Fibroblast of villous mesenchyme (primary cell): Measurements from ENCODE around the gene TUBA4A. TPM values are rescaled to one million over a fixed set of nuclear protein-coding genes. Genes with fewer than 3 reads are reported as not detected.

Experiments used
- DNase-seq: peaks from one replicate; pipeline ENCODE4 v3.0.0-alpha.2; 2010; ENCODE audit warnings: low read depth
- H3K4me3 ChIP-seq: 2 replicates; pipeline ENCODE4 v1.5.1; 2011; ENCODE audit warnings: low read depth, mild to moderate bottlenecking, low read length
- CTCF ChIP-seq: IDR thresholded peaks from 2 replicates; pipeline ENCODE4 v1.5.1; 2012; ENCODE audit warnings: low read depth, mild to moderate bottlenecking, low read length; ENCODE audit not compliant: insufficient read depth
- total RNA-seq: library from RNA; depleted of rRNA; stranded (reverse); fragments of >200 nt; gene quantifications from 2 replicates; pipeline ENCODE4 v1.2.3, GENCODE V29; 2012

Gene TUBA4A
- total RNA-seq, 1 donor: 27.6 TPM

GRCh38 chr2:219286436-219287115 lies 32.9 kb upstream of the TUBA4A start:
- DNase-seq: no peak
- H3K4me3 ChIP-seq: no peak overlapping the region

GRCh38 chr2:219285894-219286425 lies 32.2 kb upstream of the TUBA4A start:
- H3K4me3 ChIP-seq: no peak overlapping the region
- TF ChIP-seq CTCF: no peak
- DNase-seq: peak; percentile 70

More at GRCh38 chr2:219286436-219287115, 32.9 kb upstream of the TUBA4A start:
- TF ChIP-seq CTCF: no peak

- H3K4me3 ChIP-seq: no peak overlapping the region
- DNase-seq: no peak
- no peak for TF ChIP-seq CTCF
These were observed 31.6 kb upstream of the TUBA4A start for GRCh38 chr2:219285373-219285735.

- no peak for TF ChIP-seq CTCF
- DNase-seq: no peak
- no peak overlapping the region for H3K4me3 ChIP-seq
These were observed 31.0 kb upstream of the TUBA4A start for GRCh38 chr2:219284501-219285372.

- DNase-seq: no peak
- H3K4me3 ChIP-seq: no peak overlapping the region
- TF ChIP-seq CTCF: no peak
These were observed 29.3 kb upstream of the TUBA4A start for GRCh38 chr2:219282943-219283581.

- no peak overlapping the region for H3K4me3 ChIP-seq
- DNase-seq: no peak
- no peak for TF ChIP-seq CTCF
These were observed 28.7 kb upstream of the TUBA4A start for GRCh38 chr2:219282375-219282774.
